HEK293 (cell line): Measurements from ENCODE around the gene DPYSL5.

Source experiments
- CTCF ChIA-PET: fragments of 350-600 bp; formaldehyde crosslinking; extraction: SDS; loops from one replicate; lab custom pipeline; 2021; ENCODE audit warnings: antibody characterized with exemption; lab: Yijun Ruan, JAX
- POLR2A ChIA-PET: fragments of 300-600 bp; formaldehyde crosslinking; extraction: SDS; loops from one replicate; lab custom pipeline; 2020; ENCODE audit warnings: antibody characterized with exemption, inconsistent platforms; lab: Yijun Ruan, JAX
- H3K27ac ChIP-seq: fragments of 200-500 bp; sonication (Bioruptor generic); 2 replicates; pipeline ENCODE4 v1.5.1; 2014; ENCODE audit warnings: low read depth, low read length, control low read depth, inconsistent platforms; ENCODE audit errors: extremely low read depth
- H3K36me3 ChIP-seq, 2 experiments: fragments of 200-500 bp in 1 of 2; sonication (Bioruptor generic) in 1 of 2; 1 replicate in 1 of 2; 2 replicates in 1 of 2; pipeline ENCODE4 v1.5.1; 2014 to 2017; ENCODE audit warnings: inconsistent platforms in 2 of 2, low read length in 2 of 2; ENCODE audit not compliant: control insufficient read depth in 2 of 2, insufficient read depth in 1 of 2
- H3K4me1 ChIP-seq: fragments of 200-500 bp; sonication (Bioruptor generic); 2 replicates; pipeline ENCODE4 v1.5.1; 2014; ENCODE audit warnings: mild to moderate bottlenecking, low read length, inconsistent platforms; ENCODE audit not compliant: control insufficient read depth, insufficient read depth
- H3K4me3 ChIP-seq: 2 replicates; pipeline ENCODE4 v1.5.1; 2011; ENCODE audit warnings: low read depth, mild to moderate bottlenecking, control low read depth, low read length, moderate library complexity
- H3K9me3 ChIP-seq: fragments of 200-500 bp; sonication (Bioruptor generic); 2 replicates; pipeline ENCODE4 v1.5.1; 2014; ENCODE audit warnings: low read depth, low read length, inconsistent platforms; ENCODE audit not compliant: control insufficient read depth, insufficient read depth
- HOXC10 ChIP-seq: sonication (generic); formaldehyde crosslinking; IDR thresholded peaks from 2 replicates; pipeline ENCODE4 v1.8.1; 2023; ENCODE audit warnings: mild to moderate bottlenecking, missing genetic modification reagents
- KLF16 ChIP-seq: fragments of 450-650 bp; formaldehyde crosslinking; IDR thresholded peaks from 2 replicates; pipeline ENCODE4 v1.5.1; 2017; ENCODE audit warnings: missing biosample characterization, missing genetic modification characterization
- MEIS1 ChIP-seq: sonication (generic); formaldehyde crosslinking; IDR thresholded peaks from 2 replicates; pipeline ENCODE4 v1.8.1; 2022; ENCODE audit warnings: missing genetic modification reagents, mild to moderate bottlenecking, borderline replicate concordance
- SP3 ChIP-seq: fragments of 450-650 bp; formaldehyde crosslinking; IDR thresholded peaks from 2 replicates; pipeline ENCODE4 v1.5.1; 2016; ENCODE audit warnings: missing biosample characterization, missing genetic modification characterization
- ZFP41 ChIP-seq: fragments of 450-650 bp; formaldehyde crosslinking; IDR thresholded peaks from 2 replicates; pipeline ENCODE4 v1.5.1; 2016; ENCODE audit warnings: missing biosample characterization, missing genetic modification characterization, borderline replicate concordance
- ZNF132 ChIP-seq: fragments of 450-650 bp; formaldehyde crosslinking; IDR thresholded peaks from 2 replicates; pipeline ENCODE4 v1.5.1; 2017; ENCODE audit warnings: missing biosample characterization, missing genetic modification characterization, borderline replicate concordance
- ZNF16 ChIP-seq: fragments of 450-650 bp; formaldehyde crosslinking; IDR thresholded peaks from 2 replicates; pipeline ENCODE4 v1.5.1; 2016; ENCODE audit warnings: low read depth, missing biosample characterization, missing genetic modification characterization
- ZNF202 ChIP-seq: fragments of 450-650 bp; formaldehyde crosslinking; IDR thresholded peaks from 2 replicates; pipeline ENCODE4 v1.5.1; 2016; ENCODE audit warnings: missing biosample characterization, missing genetic modification characterization, borderline replicate concordance
- ZNF23 ChIP-seq: fragments of 450-650 bp; formaldehyde crosslinking; IDR thresholded peaks from 2 replicates; pipeline ENCODE4 v1.5.1; 2016; ENCODE audit warnings: missing biosample characterization, missing genetic modification characterization, borderline replicate concordance
- ZNF366 ChIP-seq: fragments of 450-650 bp; formaldehyde crosslinking; conservative IDR thresholded peaks from 2 replicates; pipeline ENCODE4 v1.5.1; 2016; ENCODE audit warnings: missing biosample characterization, missing genetic modification characterization
- ZNF510 ChIP-seq: fragments of 450-650 bp; formaldehyde crosslinking; IDR thresholded peaks from 2 replicates; pipeline ENCODE4 v1.5.1; 2018; ENCODE audit warnings: mild to moderate bottlenecking, missing genetic modification characterization, missing biosample characterization; ENCODE audit not compliant: insufficient replicate concordance
- ZNF600 ChIP-seq: fragments of 450-650 bp; formaldehyde crosslinking; IDR thresholded peaks from 2 replicates; pipeline ENCODE4 v1.5.1; 2016; ENCODE audit warnings: missing biosample characterization, missing genetic modification characterization
- ZNF610 ChIP-seq: fragments of 450-650 bp; formaldehyde crosslinking; IDR thresholded peaks from 2 replicates; pipeline ENCODE4 v1.5.1; 2016; ENCODE audit warnings: missing biosample characterization, missing genetic modification characterization, borderline replicate concordance
- ZNF626 ChIP-seq: fragments of 450-650 bp; sonication (Bioruptor Pico); formaldehyde crosslinking; IDR thresholded peaks from 2 replicates; pipeline ENCODE4 v1.5.1; 2018; ENCODE audit warnings: missing biosample characterization, missing genetic modification characterization, inconsistent platforms
- ZNF747 ChIP-seq: fragments of 450-650 bp; formaldehyde crosslinking; IDR thresholded peaks from 2 replicates; pipeline ENCODE4 v1.5.1; 2016; ENCODE audit warnings: missing biosample characterization, missing genetic modification characterization
- TF ChIP-seq, protein P1 (sequence below): fragments of 450-650 bp; formaldehyde crosslinking; IDR thresholded peaks from 2 replicates; pipeline ENCODE4 v1.5.1; 2017; ENCODE audit warnings: missing biosample characterization, missing genetic modification characterization
- TF ChIP-seq, protein P2 (sequence below): fragments of 450-650 bp; formaldehyde crosslinking; IDR thresholded peaks from 2 replicates; pipeline ENCODE4 v1.5.1; 2016; ENCODE audit warnings: missing biosample characterization, missing genetic modification characterization
- TF ChIP-seq, protein P3 (sequence below): fragments of 450-650 bp; formaldehyde crosslinking; IDR thresholded peaks from 2 replicates; pipeline ENCODE4 v1.5.1; 2016; ENCODE audit warnings: missing biosample characterization, missing genetic modification characterization
- TF ChIP-seq, protein P4 (sequence below): fragments of 450-650 bp; formaldehyde crosslinking; IDR thresholded peaks from 2 replicates; pipeline ENCODE4 v1.5.1; 2017; ENCODE audit warnings: missing biosample characterization, missing genetic modification characterization
- TF ChIP-seq, protein P5 (sequence below): fragments of 450-650 bp; formaldehyde crosslinking; IDR thresholded peaks from 2 replicates; pipeline ENCODE4 v1.5.1; 2016; ENCODE audit warnings: missing biosample characterization, missing genetic modification characterization

Gene DPYSL5

DNA sequence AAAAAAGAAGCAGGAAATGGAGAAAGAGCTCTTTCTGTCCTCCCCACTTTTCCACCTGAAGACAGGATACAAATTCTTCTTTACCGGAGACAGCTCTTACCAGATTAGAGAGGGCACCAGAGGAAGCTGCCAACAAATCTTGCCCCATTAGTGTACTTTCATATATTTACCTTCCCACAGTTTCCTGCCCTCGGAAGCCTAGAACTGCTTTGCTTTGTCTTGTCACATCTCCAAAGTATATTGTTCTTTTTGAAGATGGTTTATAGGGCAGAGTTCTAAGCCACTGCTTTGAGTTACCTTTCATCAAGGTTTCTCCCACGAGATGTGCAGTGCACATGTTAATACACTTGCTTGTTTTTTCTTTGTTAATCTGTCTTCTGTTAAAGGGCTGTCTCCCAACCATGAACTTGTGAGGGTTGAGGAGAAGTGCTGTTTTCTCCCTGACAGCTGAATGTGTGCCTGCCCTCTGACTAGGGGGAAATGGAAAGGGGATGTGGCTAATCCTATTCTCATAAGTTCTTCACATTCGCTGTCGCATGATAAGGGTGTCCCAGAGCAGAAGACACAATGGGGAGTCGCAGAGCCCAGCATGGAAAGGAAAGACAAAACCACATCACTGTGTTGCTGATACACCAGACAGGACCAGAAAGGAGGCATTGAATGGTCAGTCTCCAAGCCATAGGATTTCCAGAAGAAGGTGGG is 37.9 kb upstream of the DPYSL5 start:
- no peak overlapping the region for H3K27ac ChIP-seq
- CTCF ChIA-PET, result no interaction called here

DNA sequence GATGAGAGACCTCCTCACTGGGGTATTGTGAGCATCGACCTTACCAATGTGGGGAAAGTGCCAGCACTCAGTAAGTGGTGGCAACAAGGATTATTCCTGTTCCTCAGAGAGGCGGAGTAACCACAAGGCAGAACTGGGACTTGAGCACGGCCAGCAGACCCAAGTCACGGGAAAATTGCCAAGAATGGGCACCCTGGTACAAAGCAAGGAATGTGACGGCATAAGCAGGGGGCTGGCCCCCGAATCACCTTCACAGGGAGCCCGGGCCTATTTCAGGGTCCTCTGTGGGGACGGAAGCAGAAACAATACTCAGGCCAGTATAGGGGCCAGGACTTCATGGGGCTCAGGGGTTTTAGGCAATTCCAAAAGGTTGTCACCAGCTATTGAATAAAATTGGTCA is 36.7 kb upstream of the DPYSL5 start:
- POLR2A ChIA-PET, result no interaction called here
- CTCF ChIA-PET, result no interaction called here

More for the DNA sequence above, 37.9 kb upstream of the DPYSL5 start:
- no peaks in the 10 kb centered on the region for H3K4me1 ChIP-seq
- no peak for TF ChIP-seq ZNF626 (tag by site-specific recombination)
- no peak for TF ChIP-seq ZNF132 (tag by site-specific recombination)
- TF ChIP-seq ZNF16 (tag by site-specific recombination), result no peak
- TF ChIP-seq, protein P1, sequence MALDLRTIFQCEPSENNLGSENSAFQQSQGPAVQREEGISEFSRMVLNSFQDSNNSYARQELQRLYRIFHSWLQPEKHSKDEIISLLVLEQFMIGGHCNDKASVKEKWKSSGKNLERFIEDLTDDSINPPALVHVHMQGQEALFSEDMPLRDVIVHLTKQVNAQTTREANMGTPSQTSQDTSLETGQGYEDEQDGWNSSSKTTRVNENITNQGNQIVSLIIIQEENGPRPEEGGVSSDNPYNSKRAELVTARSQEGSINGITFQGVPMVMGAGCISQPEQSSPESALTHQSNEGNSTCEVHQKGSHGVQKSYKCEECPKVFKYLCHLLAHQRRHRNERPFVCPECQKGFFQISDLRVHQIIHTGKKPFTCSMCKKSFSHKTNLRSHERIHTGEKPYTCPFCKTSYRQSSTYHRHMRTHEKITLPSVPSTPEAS, result no peak
- TF ChIP-seq, protein P2, sequence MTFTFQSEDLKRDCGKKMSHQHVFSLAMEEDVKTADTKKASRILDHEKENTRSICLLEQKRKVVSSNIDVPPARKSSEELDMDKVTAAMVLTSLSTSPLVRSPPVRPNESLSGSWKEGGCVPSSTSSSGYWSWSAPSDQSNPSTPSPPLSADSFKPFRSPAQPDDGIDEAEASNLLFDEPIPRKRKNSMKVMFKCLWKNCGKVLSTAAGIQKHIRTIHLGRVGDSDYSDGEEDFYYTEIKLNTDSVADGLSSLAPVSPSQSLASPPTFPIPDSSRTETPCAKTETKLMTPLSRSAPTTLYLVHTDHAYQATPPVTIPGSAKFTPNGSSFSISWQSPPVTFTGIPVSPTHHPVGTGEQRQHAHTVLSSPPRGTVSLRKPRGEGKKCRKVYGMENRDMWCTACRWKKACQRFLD, result no peak
- no peak for TF ChIP-seq ZNF747
- TF ChIP-seq ZNF510 (tag by site-specific recombination), result no peak
- TF ChIP-seq, protein P3, sequence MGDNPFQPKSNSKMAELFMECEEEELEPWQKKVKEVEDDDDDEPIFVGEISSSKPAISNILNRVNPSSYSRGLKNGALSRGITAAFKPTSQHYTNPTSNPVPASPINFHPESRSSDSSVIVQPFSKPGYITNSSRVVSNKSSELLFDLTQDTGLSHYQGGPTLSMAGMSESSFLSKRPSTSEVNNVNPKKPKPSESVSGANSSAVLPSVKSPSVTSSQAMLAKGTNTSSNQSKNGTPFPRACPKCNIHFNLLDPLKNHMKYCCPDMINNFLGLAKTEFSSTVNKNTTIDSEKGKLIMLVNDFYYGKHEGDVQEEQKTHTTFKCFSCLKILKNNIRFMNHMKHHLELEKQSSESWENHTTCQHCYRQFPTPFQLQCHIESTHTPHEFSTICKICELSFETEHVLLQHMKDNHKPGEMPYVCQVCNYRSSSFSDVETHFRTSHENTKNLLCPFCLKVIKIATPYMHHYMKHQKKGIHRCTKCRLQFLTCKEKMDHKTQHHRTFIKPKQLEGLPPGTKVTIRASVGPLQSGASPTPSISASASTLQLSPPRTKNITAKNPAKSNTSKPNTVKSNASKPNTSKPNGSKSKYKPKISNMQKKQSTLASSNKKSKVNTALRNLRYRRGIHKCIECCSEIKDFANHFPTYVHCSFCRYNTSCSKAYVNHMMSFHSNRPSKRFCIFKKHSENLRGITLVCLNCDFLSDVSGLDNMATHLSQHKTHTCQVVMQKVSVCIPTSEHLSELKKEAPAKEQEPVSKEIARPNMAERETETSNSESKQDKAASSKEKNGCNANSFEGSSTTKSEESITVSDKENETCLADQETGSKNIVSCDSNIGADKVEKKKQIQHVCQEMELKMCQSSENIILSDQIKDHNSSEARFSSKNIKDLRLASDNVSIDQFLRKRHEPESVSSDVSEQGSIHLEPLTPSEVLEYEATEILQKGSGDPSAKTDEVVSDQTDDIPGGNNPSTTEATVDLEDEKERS (tag by site-specific recombination), result no peak
- no peak for TF ChIP-seq ZNF202 (tag by site-specific recombination)
- TF ChIP-seq KLF16, result no peak
- TF ChIP-seq, all 188 proteins: peak for 0
- no peaks in the 10 kb centered on the region for H3K36me3 ChIP-seq
- H3K9me3 ChIP-seq, result no peaks in the 10 kb centered on the region
- POLR2A ChIA-PET, result no interaction called here
- no peak overlapping the region for H3K4me3 ChIP-seq

More for the DNA sequence above, 36.7 kb upstream of the DPYSL5 start:
- Histone ChIP-seq H3K9me3 (no peaks in the 10 kb centered on the region), H3K36me3 (no peaks in the 10 kb centered on the region), H3K4me1 (no peaks in the 10 kb centered on the region), H3K4me3 (no peak overlapping the region), H3K27ac (no peak overlapping the region)
- TF ChIP-seq ZFP41 (tag by site-specific recombination), result no peak
- no peak for TF ChIP-seq ZNF610 (tag by site-specific recombination)
- no peak for TF ChIP-seq SP3 (tag by site-specific recombination)
- no peak for TF ChIP-seq ZNF600 (tag by site-specific recombination)
- TF ChIP-seq ZNF366 (tag by site-specific recombination), result no peak
- TF ChIP-seq, protein P4, sequence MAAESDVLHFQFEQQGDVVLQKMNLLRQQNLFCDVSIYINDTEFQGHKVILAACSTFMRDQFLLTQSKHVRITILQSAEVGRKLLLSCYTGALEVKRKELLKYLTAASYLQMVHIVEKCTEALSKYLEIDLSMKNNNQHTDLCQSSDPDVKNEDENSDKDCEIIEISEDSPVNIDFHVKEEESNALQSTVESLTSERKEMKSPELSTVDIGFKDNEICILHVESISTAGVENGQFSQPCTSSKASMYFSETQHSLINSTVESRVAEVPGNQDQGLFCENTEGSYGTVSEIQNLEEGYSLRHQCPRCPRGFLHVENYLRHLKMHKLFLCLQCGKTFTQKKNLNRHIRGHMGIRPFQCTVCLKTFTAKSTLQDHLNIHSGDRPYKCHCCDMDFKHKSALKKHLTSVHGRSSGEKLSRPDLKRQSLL, result no peak
- TF ChIP-seq, protein P3 (tag by site-specific recombination), result no peak
- no peak for TF ChIP-seq MEIS1
- TF ChIP-seq, protein P5, sequence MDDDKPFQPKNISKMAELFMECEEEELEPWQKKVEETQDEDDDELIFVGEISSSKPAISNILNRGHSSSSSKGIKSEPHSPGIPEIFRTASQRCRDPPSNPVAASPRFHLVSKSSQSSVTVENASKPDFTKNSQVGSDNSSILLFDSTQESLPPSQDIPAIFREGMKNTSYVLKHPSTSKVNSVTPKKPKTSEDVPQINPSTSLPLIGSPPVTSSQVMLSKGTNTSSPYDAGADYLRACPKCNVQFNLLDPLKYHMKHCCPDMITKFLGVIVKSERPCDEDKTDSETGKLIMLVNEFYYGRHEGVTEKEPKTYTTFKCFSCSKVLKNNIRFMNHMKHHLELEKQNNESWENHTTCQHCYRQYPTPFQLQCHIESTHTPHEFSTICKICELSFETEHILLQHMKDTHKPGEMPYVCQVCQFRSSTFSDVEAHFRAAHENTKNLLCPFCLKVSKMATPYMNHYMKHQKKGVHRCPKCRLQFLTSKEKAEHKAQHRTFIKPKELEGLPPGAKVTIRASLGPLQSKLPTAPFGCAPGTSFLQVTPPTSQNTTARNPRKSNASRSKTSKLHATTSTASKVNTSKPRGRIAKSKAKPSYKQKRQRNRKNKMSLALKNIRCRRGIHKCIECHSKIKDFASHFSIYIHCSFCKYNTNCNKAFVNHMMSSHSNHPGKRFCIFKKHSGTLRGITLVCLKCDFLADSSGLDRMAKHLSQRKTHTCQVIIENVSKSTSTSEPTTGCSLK (tag by site-specific recombination), result no peak
- no peak for TF ChIP-seq HOXC10 (CRISPR knock-in tag)
- no peak for TF ChIP-seq ZNF23 (tag by site-specific recombination)
